Measurements from ENCODE around the gene OLFML1.

DNA sequence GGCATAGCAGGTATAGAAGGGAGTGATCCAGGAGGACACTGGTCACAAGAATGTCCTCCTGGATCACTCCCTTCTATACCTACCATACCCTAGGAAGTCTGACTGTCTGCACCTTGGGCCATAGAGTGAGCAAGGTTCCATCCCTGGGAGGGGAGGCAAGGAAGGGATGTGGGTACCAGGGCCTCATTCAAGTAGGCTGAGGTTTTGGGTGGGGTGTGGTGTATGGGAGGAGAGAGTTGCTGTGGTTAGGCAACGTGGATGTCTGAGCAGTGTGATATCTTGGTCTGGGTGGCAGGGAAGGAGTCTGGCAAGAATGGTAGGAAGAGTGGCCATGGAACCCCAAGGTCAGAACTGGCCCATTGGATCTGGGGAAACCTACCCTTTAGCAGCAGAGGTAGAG is 41.7 kb downstream of the OLFML1 start:
- TF ChIP-seq, protein P1, sequence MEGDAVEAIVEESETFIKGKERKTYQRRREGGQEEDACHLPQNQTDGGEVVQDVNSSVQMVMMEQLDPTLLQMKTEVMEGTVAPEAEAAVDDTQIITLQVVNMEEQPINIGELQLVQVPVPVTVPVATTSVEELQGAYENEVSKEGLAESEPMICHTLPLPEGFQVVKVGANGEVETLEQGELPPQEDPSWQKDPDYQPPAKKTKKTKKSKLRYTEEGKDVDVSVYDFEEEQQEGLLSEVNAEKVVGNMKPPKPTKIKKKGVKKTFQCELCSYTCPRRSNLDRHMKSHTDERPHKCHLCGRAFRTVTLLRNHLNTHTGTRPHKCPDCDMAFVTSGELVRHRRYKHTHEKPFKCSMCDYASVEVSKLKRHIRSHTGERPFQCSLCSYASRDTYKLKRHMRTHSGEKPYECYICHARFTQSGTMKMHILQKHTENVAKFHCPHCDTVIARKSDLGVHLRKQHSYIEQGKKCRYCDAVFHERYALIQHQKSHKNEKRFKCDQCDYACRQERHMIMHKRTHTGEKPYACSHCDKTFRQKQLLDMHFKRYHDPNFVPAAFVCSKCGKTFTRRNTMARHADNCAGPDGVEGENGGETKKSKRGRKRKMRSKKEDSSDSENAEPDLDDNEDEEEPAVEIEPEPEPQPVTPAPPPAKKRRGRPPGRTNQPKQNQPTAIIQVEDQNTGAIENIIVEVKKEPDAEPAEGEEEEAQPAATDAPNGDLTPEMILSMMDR (IDR thresholded peaks at IDR 0.05; ENCODE audit: low read depth, low read length) = no peak
- no peak for TF ChIP-seq EZH2phosphoT487 (IDR thresholded peaks at IDR 0.05; ENCODE audit: low read depth)

Data from OCI-LY3 (cell line).